Activated T-cell treated with anti-CD3 and anti-CD28 coated beads, Interleukin-2, amount 50 U/mL, for 72 hours (primary cell): Measurements from ENCODE around the gene AXIN1. TPM values are rescaled to one million over a fixed set of nuclear protein-coding genes. Genes with fewer than 3 reads are reported as not detected.

Experiments used
- ATAC-seq, 2 donors: fragments of 150-1000 bp; cut with Tn5 transposase; replicated peaks in 1 of 2; 2 replicates each; pipeline ENCODE4 v1.10.0; 2021; ENCODE audit warnings: moderate library complexity in 2 of 2, mild to moderate bottlenecking in 1 of 2
- DNase-seq, 2 donors: peaks; one replicate each; pipeline ENCODE4 v3.0.0; 2021 to 2022; ENCODE audit warnings: mixed read lengths in 1 of 2
- H3K27ac Mint-ChIP-seq: one replicate; pipeline ENCODE4 v1.8.0; 2022; ENCODE audit warnings: mild to moderate bottlenecking, moderate library complexity, mixed read lengths
- H3K27me3 Mint-ChIP-seq: one replicate; pipeline ENCODE4 v1.8.0; 2022; ENCODE audit warnings: low read depth, mixed read lengths
- H3K36me3 Mint-ChIP-seq, 2 donors: one replicate each; pipeline ENCODE4 v1.8.0; 2022; ENCODE audit warnings: mixed read lengths in 2 of 2, mild to moderate bottlenecking in 1 of 2; ENCODE audit not compliant: insufficient read depth in 2 of 2
- H3K4me1 Mint-ChIP-seq: one replicate; pipeline ENCODE4 v1.8.0; 2022; ENCODE audit warnings: low read depth, mixed read lengths
- H3K4me3 Mint-ChIP-seq, 2 donors: one replicate each; pipeline ENCODE4 v1.8.0; 2022; ENCODE audit warnings: mild to moderate bottlenecking in 2 of 2, mixed read lengths in 2 of 2, moderate library complexity in 2 of 2
- H3K9me3 Mint-ChIP-seq, 2 donors: one replicate each; pipeline ENCODE4 v1.8.0; 2022; ENCODE audit warnings: mixed read lengths in 2 of 2
- total RNA-seq, 2 donors: library from RNA; stranded (reverse); gene quantifications; one replicate each; pipeline ENCODE4 v1.2.3, GENCODE V29; 2022

The AXIN1 gene
- total RNA-seq, 2 donors from 2014 or later, result 28.8 to 29.4 TPM

DNA sequence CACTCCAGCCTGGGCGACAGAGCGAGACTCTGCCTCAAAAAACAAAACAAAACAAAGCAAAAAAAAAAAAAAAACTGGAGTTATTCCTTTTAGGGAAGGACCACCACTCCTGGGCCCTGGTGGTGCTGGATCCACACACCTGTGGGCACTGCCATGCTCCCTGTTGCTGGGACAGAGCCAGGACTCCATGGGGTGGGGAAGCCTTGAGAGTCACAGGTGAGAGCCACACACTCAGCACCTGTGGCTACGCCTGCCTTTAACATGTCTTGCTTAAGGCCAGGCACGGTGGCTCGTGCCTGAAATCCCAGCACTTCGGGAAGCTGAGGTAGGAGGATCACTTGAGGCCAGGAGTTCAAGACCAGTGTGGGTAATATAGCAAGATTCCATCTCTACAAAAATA lies 51.3 kb downstream of the AXIN1 start:
- no peaks in the 10 kb centered on the region for H3K36me3 Mint-ChIP-seq
- no peak overlapping the region for H3K27ac Mint-ChIP-seq
- H3K4me3 Mint-ChIP-seq, result no peak overlapping the region
- ATAC-seq, result no peak
- no peaks in the 10 kb centered on the region for H3K9me3 Mint-ChIP-seq
- DNase-seq, result no peak
- H3K4me1 Mint-ChIP-seq, result no peaks in the 10 kb centered on the region
- no peaks in the 10 kb centered on the region for H3K27me3 Mint-ChIP-seq

DNA sequence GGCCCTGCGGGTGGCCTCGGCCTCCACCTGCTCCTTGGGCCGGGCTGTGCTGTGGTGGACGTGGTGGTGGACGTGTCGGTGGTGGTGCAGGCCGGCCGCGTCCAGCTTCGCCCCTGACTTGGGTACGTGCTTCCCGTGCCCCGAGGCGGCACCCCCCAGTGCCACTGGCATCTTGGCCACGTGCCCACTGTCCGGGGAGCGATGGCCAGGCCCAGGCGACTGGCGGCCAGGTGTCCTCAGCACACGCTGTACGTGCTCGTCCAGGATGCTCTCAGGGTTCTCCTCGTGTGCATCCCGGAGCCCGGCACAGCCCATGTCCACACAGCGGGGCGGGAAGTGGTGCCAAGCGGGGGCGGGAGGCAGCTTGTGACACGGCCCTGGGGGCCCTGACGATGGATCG lies 54.7 kb downstream of the AXIN1 start:
- Mint-ChIP-seq H3K4me3 (no peak overlapping the region), H3K9me3 (no peaks in the 10 kb centered on the region), H3K27me3 (no peaks in the 10 kb centered on the region), H3K4me1 (no peaks in the 10 kb centered on the region), H3K36me3 (peaks cover 0 to 2% of the 10 kb centered on the region in 2 donors), H3K27ac (no peak overlapping the region)
- ATAC-seq (no peak), DNase-seq (no peak)

- no peaks in the 10 kb centered on the region for H3K27me3 Mint-ChIP-seq
- no peak for ATAC-seq
- no peak overlapping the region for H3K4me3 Mint-ChIP-seq
Observed at GRCh38 chr16:296806-297510, 55.6 kb downstream of the AXIN1 start.

DNA sequence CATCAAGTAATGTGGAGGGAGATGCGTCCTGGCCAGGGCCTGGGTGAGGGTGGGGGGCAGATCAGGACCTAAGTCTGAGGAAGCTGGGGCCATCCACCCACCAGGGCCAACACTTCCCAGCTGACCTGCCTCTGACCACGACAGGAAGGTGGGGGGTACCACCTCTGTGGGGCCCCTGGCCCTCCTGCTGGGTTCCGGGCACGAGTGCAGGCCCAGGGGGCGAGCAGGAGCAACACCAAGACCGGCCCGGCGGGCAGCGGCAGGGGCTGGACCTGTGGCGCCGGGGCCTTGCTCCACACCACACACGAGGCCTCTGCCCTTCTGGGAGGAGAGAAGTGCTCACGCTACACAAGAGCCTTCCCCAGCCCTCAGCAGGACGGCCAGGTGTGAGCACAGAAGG lies 56.2 kb downstream of the AXIN1 start:
- Mint-ChIP-seq H3K4me1 (no peaks in the 10 kb centered on the region), H3K9me3 (no peaks in the 10 kb centered on the region), H3K4me3 (no peak overlapping the region), H3K27me3 (no peaks in the 10 kb centered on the region), H3K36me3 (peaks cover 2 to 5% of the 10 kb centered on the region in 2 donors), H3K27ac (no peak overlapping the region)
- DNase-seq, result no peak
- ATAC-seq, result no peak

More at GRCh38 chr16:296806-297510, 55.6 kb downstream of the AXIN1 start:
- Mint-ChIP-seq H3K9me3 (no peaks in the 10 kb centered on the region), H3K27ac (no peak overlapping the region), H3K4me1 (no peaks in the 10 kb centered on the region), H3K36me3 (peaks cover 2 to 5% of the 10 kb centered on the region in 2 donors)
- DNase-seq, result no peak

DNA sequence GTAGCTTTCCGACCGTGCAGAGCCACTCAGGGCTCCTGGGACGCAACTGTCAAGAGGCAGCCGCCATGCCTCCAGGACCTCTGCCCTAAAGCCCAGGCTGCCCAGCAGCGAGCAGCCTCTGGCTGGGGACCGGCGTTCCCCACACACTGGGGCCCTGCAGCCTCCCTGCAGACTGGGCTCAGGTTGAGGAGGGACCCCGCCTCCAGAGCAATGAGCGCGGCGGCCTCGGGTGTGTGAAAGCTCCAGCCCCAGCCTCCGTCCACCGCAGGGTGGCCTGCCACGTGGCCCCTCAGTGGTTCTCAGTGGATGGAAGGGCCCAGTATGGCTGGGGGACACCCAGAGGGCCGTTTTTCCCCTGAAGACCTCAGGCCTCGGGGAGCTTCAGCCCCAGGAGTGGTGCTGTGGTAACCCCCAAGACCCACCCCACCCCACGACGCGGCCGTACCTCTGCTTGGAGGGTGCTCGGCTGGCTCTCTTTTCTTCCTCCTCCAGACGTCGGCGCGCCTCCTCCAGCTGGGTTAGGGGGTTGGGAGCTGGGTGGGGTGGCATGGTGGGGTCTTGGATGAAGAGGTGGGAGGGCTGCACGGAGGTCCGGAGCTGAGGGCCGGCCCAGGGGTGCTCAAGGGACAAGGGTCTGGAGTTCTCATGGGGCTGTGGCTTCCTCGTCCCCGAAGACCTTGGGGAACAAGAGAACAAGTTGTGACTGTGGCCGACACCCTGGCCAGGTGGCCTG lies 59.3 kb downstream of the AXIN1 start:
- H3K27ac Mint-ChIP-seq, result no peak overlapping the region
- H3K4me1 Mint-ChIP-seq, result no peaks in the 10 kb centered on the region
- no peak overlapping the region for H3K4me3 Mint-ChIP-seq
- H3K36me3 Mint-ChIP-seq, result peaks cover 2 to 5% of the 10 kb centered on the region in 2 donors
- H3K27me3 Mint-ChIP-seq, result no peaks in the 10 kb centered on the region
- H3K9me3 Mint-ChIP-seq, result no peaks in the 10 kb centered on the region
- ATAC-seq (no peak), DNase-seq (no peak)

GRCh38 chr16:291539-291938 lies 61.0 kb downstream of the AXIN1 start:
- H3K4me3 Mint-ChIP-seq, result no peak overlapping the region
- H3K27me3 Mint-ChIP-seq, result no peaks in the 10 kb centered on the region
- H3K9me3 Mint-ChIP-seq, result no peaks in the 10 kb centered on the region
- no peaks in the 10 kb centered on the region for H3K4me1 Mint-ChIP-seq
- no peak for DNase-seq
- ATAC-seq, result no peak
- H3K27ac Mint-ChIP-seq, result no peak overlapping the region
- peaks cover 2 to 8% of the 10 kb centered on the region in 2 donors for H3K36me3 Mint-ChIP-seq

- no peaks in the 10 kb centered on the region for H3K4me1 Mint-ChIP-seq
Observed at GRCh38 chr16:290681-291405, 61.7 kb downstream of the AXIN1 start.

DNA sequence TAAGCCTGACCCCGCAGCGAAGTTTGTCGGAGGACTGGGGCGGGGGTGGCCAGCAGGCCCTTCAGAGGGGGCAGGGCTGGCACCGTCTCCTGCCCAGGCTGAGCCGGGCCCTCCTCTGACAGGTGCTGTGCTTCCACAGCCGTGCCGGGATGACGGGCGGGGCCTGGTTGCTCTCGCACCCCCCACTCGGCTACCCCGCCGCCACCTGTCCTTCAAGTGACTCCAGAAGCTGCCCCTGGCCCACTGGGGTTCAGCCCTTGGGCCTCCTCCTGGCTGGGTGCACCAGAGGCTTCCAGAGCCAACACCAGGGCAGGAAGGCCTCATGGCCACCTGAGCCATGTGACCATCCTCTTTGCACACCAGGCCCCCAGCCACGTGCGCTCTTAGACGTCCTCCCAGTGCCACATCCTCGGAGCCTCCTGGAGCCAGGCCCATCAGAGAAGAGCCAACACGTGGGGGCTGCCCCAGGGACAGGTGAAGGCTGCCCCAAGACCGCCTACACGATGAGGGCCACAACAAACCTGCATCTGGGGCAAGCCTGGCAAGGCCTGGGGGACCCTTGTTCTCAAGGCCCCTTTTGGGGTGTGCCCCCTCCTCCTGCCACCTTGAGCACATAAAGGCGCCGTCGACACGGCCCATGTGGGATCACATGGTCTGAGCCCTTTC lies 62.4 kb downstream of the AXIN1 start:
- peaks cover 2 to 10% of the 10 kb centered on the region in 2 donors for H3K36me3 Mint-ChIP-seq
- H3K27ac Mint-ChIP-seq, result no peak overlapping the region
- ATAC-seq (no peak), DNase-seq (no peak)
- no peaks in the 10 kb centered on the region for H3K27me3 Mint-ChIP-seq
- H3K4me1 Mint-ChIP-seq, result no peaks in the 10 kb centered on the region
- no peaks in the 10 kb centered on the region for H3K9me3 Mint-ChIP-seq
- no peak overlapping the region for H3K4me3 Mint-ChIP-seq

More at GRCh38 chr16:290681-291405, 61.7 kb downstream of the AXIN1 start:
- ATAC-seq (no peak), DNase-seq (no peak)
- H3K36me3 Mint-ChIP-seq, result peaks cover 2 to 10% of the 10 kb centered on the region in 2 donors
- H3K9me3 Mint-ChIP-seq, result no peaks in the 10 kb centered on the region
- H3K27ac Mint-ChIP-seq, result no peak overlapping the region
- H3K27me3 Mint-ChIP-seq, result no peaks in the 10 kb centered on the region
- H3K4me3 Mint-ChIP-seq, result no peak overlapping the region

DNA sequence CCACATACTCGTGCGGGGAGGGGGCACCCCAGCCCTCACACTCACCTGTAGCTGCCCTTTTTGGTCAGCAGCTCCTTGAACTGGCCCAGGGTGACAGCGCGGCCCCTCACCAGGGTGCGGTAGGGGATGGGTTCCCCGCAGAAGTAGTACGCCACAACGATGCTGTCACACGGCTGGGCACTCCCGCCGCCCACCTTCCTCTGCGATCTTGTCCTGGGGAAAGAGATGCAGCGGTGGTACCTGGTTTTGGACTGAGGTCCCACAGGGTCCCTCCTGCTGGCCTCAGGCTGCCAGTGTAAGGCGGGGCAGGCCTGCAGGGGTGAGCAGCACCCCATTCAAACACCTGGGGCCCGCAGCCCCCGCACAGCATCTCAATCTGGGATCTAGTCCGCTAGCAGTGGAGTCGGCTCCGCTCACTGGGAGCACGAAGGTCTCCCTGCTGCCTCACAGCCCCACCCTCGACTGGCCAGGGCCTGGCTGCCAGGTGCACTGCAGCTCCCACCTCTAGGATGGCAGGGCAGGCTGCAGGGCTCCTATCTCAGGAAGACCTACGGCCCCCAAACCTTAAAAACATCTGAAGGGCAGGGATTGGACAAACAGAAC lies 63.0 kb downstream of the AXIN1 start:
- ATAC-seq (no peak), DNase-seq (no peak)
- Mint-ChIP-seq H3K4me3 (no peak overlapping the region), H3K4me1 (no peaks in the 10 kb centered on the region), H3K27ac (no peak overlapping the region), H3K27me3 (no peaks in the 10 kb centered on the region), H3K36me3 (peaks cover 2 to 10% of the 10 kb centered on the region in 2 donors), H3K9me3 (no peaks in the 10 kb centered on the region)

- Mint-ChIP-seq H3K4me3 (no peak overlapping the region), H3K27me3 (no peaks in the 10 kb centered on the region), H3K4me1 (no peaks in the 10 kb centered on the region), H3K36me3 (peaks cover 2 to 7% of the 10 kb centered on the region in 2 donors), H3K27ac (no peak overlapping the region), H3K9me3 (no peaks in the 10 kb centered on the region)
- ATAC-seq (no peak), DNase-seq (no peak)
Observed at GRCh38 chr16:287981-288920, 64.3 kb downstream of the AXIN1 start.

GRCh38 chr16:287298-287811 lies 65.2 kb downstream of the AXIN1 start:
- H3K4me3 Mint-ChIP-seq, result no peak overlapping the region
- DNase-seq (no peak), ATAC-seq (no peak)
- no peaks in the 10 kb centered on the region for H3K4me1 Mint-ChIP-seq
- no peaks in the 10 kb centered on the region for H3K9me3 Mint-ChIP-seq
- no peaks in the 10 kb centered on the region for H3K27me3 Mint-ChIP-seq
- H3K36me3 Mint-ChIP-seq, result peaks cover 0 to 4% of the 10 kb centered on the region in 2 donors
- no peak overlapping the region for H3K27ac Mint-ChIP-seq
